Astrocyte of the cerebellum (primary cell): ENCODE results near the gene ID1.
"Not testable (repeated sequence)": the region's sequence is repeated elsewhere in the genome, so short reads cannot be mapped to it uniquely, and the experiment has no call there.

Source experiments
- DNase-seq: peaks from one replicate; pipeline ENCODE4 v3.0.0-alpha.2; 2011; ENCODE audit warnings: low read depth
- H3K4me3 ChIP-seq: 2 replicates; pipeline ENCODE4 v1.5.1; 2011; ENCODE audit warnings: mild to moderate bottlenecking, low read depth, low read length, moderate library complexity
- in situ Hi-C: cut with HindIII; loops from 2 replicates; pipeline ENCODE4 v1.10.0; 2017; ENCODE audit warnings: low sequenced_read_pairs
- TF ChIP-seq, protein P1 (sequence below): IDR thresholded peaks from 2 replicates; pipeline ENCODE4 v1.5.1; 2012; ENCODE audit warnings: low read length, low read depth, moderate library complexity, mild to moderate bottlenecking; ENCODE audit errors: missing control alignments

ID1 gene

DNA sequence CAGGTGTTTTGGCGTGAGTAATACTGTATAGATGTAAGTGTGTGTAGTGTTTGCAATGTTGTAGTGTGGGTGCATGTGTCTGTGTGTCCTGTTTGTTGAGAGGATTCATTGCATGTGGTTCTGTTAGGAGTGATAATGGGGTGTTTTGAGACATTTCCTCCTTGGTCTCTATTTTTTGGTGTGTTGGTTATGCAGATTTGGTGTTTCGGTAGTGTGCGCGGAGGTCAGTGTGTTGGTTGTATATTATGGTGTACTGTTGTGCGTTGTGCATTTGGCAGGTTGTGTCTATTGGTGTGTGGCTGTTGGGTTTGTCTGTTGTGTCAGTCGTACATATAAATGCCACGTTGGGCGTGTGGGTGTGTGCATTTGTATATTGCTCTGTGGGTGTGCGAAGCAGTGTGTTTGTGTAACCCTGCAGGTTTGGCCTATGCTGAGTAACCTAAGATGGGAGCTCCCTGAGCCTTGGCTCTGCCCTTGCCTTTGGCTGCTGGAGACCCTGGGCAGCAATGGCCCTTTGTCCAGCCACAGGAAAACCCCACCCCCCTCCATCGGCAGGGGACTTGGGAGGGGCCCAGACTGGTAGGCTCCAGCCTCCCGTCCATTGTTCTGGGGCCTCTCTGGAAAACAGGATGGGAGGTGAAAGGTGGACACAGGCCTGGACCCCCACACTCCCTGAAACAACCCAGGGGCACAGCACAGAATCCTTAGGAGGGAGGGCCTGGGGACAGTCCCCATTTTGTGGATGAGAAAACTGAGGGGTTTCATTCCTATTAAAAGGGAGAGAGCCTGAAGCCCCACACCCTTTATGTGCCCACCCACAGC is 10.3 kb upstream of the ID1 start:
- in situ Hi-C loops, result no loop called here
- H3K4me3 ChIP-seq, result no peak overlapping the region
- TF ChIP-seq, protein P1, sequence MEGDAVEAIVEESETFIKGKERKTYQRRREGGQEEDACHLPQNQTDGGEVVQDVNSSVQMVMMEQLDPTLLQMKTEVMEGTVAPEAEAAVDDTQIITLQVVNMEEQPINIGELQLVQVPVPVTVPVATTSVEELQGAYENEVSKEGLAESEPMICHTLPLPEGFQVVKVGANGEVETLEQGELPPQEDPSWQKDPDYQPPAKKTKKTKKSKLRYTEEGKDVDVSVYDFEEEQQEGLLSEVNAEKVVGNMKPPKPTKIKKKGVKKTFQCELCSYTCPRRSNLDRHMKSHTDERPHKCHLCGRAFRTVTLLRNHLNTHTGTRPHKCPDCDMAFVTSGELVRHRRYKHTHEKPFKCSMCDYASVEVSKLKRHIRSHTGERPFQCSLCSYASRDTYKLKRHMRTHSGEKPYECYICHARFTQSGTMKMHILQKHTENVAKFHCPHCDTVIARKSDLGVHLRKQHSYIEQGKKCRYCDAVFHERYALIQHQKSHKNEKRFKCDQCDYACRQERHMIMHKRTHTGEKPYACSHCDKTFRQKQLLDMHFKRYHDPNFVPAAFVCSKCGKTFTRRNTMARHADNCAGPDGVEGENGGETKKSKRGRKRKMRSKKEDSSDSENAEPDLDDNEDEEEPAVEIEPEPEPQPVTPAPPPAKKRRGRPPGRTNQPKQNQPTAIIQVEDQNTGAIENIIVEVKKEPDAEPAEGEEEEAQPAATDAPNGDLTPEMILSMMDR, result no peak
- no peak for DNase-seq

DNA sequence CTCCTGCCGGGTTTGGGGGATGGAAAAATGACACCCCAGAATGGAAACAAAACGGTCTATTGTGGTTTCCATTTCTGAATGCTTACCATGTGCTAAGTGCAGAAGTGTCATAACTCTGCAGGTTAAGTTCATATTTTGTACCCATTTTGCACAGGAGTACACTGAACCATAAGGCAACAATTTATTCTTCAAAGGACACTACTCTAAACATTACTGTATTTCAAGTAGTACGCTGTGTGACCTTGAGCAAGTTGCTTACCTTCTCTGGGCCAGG is 9.8 kb upstream of the ID1 start:
- TF ChIP-seq, protein P1, result no peak
- DNase-seq, result no peak
- H3K4me3 ChIP-seq, result no peak overlapping the region
- in situ Hi-C loops, result no loop called here

DNA sequence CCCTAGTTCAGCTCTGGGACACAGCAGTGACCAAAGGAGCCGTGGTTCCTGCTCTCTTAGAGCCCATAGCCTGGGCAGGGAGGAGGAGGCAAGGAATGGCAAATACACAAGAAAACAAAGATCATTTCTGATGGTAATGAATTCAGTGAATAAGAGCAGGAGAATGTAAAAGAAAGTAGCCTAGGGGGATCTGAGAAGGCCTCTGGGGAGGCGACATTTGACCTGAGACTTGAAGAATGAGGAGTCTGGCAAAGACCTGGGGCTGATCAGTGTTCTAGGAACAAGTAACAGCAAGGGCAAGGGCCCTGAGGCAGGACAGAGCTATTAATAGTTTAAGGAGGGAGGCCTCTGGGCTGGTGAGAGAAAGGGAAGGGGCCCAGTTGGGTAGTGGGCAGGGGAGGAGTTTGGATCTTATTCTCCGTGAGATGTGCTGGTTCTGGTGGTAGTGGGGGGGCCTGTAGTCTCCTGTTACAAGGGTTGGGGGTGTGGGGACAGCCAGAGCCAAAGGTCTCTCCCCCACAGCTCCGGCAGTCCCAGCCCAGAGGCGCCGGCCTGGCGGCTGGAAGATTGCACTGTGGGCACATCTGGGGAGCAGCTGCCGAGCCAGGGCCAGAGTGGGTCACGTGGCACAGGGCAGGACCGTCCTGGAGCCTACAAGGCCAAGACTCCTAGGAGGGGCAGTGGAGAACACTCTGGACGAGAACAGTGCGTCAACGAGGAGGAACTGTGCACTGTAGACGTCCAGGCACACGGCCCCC is 9.3 kb upstream of the ID1 start:
- in situ Hi-C loops, result no loop called here
- TF ChIP-seq, protein P1, result no peak
- no peak overlapping the region for H3K4me3 ChIP-seq
- no peak for DNase-seq

DNA sequence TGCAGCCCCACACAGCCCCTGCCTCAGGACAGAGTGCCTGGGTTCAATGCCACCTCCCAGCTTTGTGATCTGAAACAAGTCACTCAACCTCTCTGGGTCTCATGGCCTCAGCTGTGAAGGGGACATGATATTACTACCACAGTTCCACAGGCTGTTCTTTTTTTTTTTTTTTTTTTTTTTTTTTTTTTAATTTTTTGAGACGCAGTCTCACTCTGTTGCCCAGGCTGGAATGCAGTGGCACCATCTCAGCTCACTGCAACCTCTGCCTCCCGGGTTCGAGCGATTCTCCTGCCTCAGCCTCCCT is 8.7 kb upstream of the ID1 start:
- H3K4me3 ChIP-seq, in situ Hi-C loops, DNase-seq: not testable (repeated sequence)

DNA sequence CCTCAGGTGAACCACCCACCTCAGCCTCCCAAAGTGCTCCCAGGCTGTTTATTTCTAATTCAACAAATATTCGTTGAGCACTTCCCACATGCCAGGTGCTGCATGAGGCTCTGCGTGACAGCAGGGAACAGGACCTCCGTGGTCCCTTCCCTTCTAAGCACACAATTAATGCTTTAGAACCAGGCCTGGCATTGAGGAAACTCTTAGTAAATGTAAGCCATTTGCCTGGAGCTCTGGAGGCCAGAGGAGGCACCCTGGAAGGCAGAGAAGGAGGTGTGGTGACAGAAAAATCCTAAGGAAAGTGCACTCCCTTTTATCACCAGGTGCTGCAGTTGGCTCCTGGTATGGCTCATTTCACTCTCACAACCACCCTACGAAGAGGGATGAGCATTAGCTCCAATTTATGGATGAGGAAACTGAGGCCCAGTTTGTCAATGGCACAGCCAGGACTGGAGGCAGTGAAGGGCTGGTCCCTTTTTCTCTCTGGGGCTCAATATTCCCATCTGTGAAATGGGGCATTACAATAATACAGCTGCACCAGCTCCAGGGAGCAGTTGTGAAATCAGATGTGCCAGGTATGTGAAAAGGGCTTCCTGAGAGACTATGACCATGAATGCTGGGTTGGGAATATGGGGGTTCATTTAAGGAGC is 8.1 kb upstream of the ID1 start:
- DNase-seq, result no peak
- TF ChIP-seq, protein P1, result no peak
- no peak overlapping the region for H3K4me3 ChIP-seq
- in situ Hi-C loops, result no loop called here

DNA sequence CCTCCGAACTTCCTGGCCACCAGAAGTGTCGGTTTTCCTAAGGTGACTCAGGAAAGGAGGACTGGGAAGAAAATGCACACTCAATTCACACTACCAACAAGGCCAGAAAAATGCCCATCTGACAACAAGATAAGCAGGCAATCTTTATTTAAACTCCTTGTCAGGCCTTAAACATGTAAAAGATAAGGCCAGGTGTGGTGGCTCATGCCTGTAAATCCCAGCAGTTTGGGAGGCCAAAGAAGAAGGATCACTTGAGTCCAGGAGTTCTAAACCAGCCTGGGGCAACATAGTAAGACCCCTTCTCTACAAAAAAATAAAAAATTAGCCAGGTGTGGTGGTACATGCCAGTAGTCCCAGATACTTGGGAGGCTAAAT is 7.6 kb upstream of the ID1 start:
- TF ChIP-seq, protein P1, result no peak
- H3K4me3 ChIP-seq, result no peak overlapping the region
- no peak for DNase-seq
- in situ Hi-C loops, result no loop called here

DNA sequence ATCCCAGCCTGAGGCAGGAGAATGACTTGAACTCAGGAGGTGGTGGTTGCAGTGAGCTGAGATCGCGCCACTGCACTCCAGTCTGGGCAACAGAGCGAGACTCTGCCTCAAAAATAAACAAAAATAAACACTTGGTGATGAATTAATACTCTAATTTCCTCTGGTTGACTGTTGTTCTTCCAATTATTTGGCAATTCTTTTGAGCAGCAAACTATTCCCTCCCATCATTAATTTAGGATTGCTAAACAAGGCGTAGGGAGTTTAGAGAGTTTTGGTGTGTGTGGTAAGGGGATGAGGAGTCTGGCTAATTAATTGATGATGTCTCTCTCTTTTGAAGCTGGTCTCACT is 2.7 kb upstream of the ID1 start:
- H3K4me3 ChIP-seq, result no peak overlapping the region
- DNase-seq, result no peak
- in situ Hi-C loops, result no loop called here
- TF ChIP-seq, protein P1, result no peak
